ENCODE measurements around the gene LTB.

The LTB gene

GRCh38 chr6:31578184-31579118 is 3.8 kb downstream of the LTB start:
- H3K27ac ChIP-seq, result no peak overlapping the region
- TF ChIP-seq CTCF (IDR thresholded peaks at IDR 0.05) (no peak), ZFX (IDR thresholded peaks at IDR 0.05; ENCODE audit: borderline replicate concordance) (no peak)

GRCh38 chr6:31577579-31577966 is 4.7 kb downstream of the LTB start:
- no peak for TF ChIP-seq CTCF (IDR thresholded peaks at IDR 0.05)
- TF ChIP-seq ZFX (IDR thresholded peaks at IDR 0.05; ENCODE audit: borderline replicate concordance), result no peak
- no peak overlapping the region for H3K27ac ChIP-seq

- H3K27ac ChIP-seq, result no peak overlapping the region
Measured at GRCh38 chr6:31576897-31577578, 5.2 kb downstream of the LTB start.

GRCh38 chr6:31575952-31576685 is 6.1 kb downstream of the LTB start:
- TF ChIP-seq ZFX (IDR thresholded peaks at IDR 0.05; ENCODE audit: borderline replicate concordance) (no peak), CTCF (IDR thresholded peaks at IDR 0.05) (no peak)
- no peak overlapping the region for H3K27ac ChIP-seq

More at GRCh38 chr6:31576897-31577578, 5.2 kb downstream of the LTB start:
- TF ChIP-seq CTCF (IDR thresholded peaks at IDR 0.05) (no peak), ZFX (IDR thresholded peaks at IDR 0.05; ENCODE audit: borderline replicate concordance) (no peak)

GRCh38 chr6:31575335-31575901 is 6.8 kb downstream of the LTB start, which contains the start of gene TNF:
TNF (plus strand) TSS chr6:31575565; CDS start chr6:31575742, 177 bp downstream.
- TF ChIP-seq ZFX (IDR thresholded peaks at IDR 0.05; ENCODE audit: borderline replicate concordance) (no peak), CTCF (IDR thresholded peaks at IDR 0.05) (no peak)
- H3K27ac ChIP-seq, result no peak within 1 kb of the TSS

GRCh38 chr6:31574106-31575061 is 7.8 kb downstream of the LTB start:
- no peak for TF ChIP-seq CTCF (IDR thresholded peaks at IDR 0.05)
- TF ChIP-seq ZFX (IDR thresholded peaks at IDR 0.05; ENCODE audit: borderline replicate concordance), result no peak
- H3K27ac ChIP-seq, result no peak overlapping the region

Measured in 22Rv1 (cell line).